HEK293T (cell line): ENCODE measurements around the gene CASP2.
"Not testable (repeated sequence)": the region's sequence is repeated elsewhere in the genome, so short reads cannot be mapped to it uniquely, and the experiment has no call there.

ENCODE experiments used
- ARNT ChIP-seq: fragments of 450-650 bp; IDR thresholded peaks from 2 replicates; pipeline ENCODE4 v1.6.1; 2017; ENCODE audit warnings: mild to moderate bottlenecking
- BHLHE40 ChIP-seq: fragments of 450-650 bp; IDR thresholded peaks from 2 replicates; pipeline ENCODE4 v1.6.1; 2016; ENCODE audit warnings: mild to moderate bottlenecking, moderate library complexity, borderline replicate concordance
- CTBP1 ChIP-seq: fragments of 450-650 bp; IDR thresholded peaks from 2 replicates; pipeline ENCODE4 v1.6.1; 2016; ENCODE audit warnings: borderline replicate concordance
- ELF4 ChIP-seq: fragments of 450-650 bp; IDR thresholded peaks from 2 replicates; pipeline ENCODE4 v1.6.1; 2017; ENCODE audit warnings: antibody characterized with exemption
- FOXK2 ChIP-seq: fragments of 450-650 bp; IDR thresholded peaks from 2 replicates; pipeline ENCODE4 v1.6.1; 2016; ENCODE audit warnings: mild to moderate bottlenecking
- FOXM1 ChIP-seq: fragments of 450-650 bp; IDR thresholded peaks from 2 replicates; pipeline ENCODE4 v1.6.1; 2017; ENCODE audit warnings: mild to moderate bottlenecking, borderline replicate concordance
- HDGF ChIP-seq: fragments of 450-650 bp; IDR thresholded peaks from 2 replicates; pipeline ENCODE4 v1.6.1; 2017; ENCODE audit warnings: antibody characterized with exemption, borderline replicate concordance
- LEF1 ChIP-seq: fragments of 450-650 bp; IDR thresholded peaks from 2 replicates; pipeline ENCODE4 v1.6.1; 2017; ENCODE audit warnings: mild to moderate bottlenecking, borderline replicate concordance
- NFRKB ChIP-seq: fragments of 450-650 bp; IDR thresholded peaks from 2 replicates; pipeline ENCODE4 v1.6.1; 2016; ENCODE audit warnings: mild to moderate bottlenecking, moderate library complexity
- PKNOX1 ChIP-seq: fragments of 450-650 bp; IDR thresholded peaks from 2 replicates; pipeline ENCODE4 v1.6.1; 2016
- SP1 ChIP-seq: fragments of 450-650 bp; IDR thresholded peaks from 2 replicates; pipeline ENCODE4 v1.6.1; 2017
- SUZ12 ChIP-seq: fragments of 450-650 bp; IDR thresholded peaks from 2 replicates; pipeline ENCODE4 v1.6.1; 2016; ENCODE audit warnings: mild to moderate bottlenecking
- TARDBP ChIP-seq: fragments of 450-650 bp; IDR thresholded peaks from 2 replicates; pipeline ENCODE4 v1.6.1; 2016
- ZNF384 ChIP-seq: fragments of 450-650 bp; IDR thresholded peaks from 2 replicates; pipeline ENCODE4 v1.6.1; 2016

GRCh38 chr7:143289888-143290287 is 1.7 kb downstream of the CASP2 start:
- not testable (repeated sequence) for TF ChIP-seq SP1, PKNOX1, ELF4, FOXM1, FOXK2, TARDBP, BHLHE40, HDGF, NFRKB, ARNT, CTBP1, LEF1, SUZ12
- TF ChIP-seq ZNF384: peak; percentile 84
